Breast epithelium (tissue), 4 donors: ENCODE data around the gene MAPK1. TPM values are rescaled to one million over a fixed set of nuclear protein-coding genes. Genes with fewer than 3 reads are reported as not detected.

ENCODE experiments used
- DNase-seq, 2 donors: peaks; one replicate each; pipeline ENCODE4 v3.0.0-alpha.2; 2019; ENCODE audit warnings: low spot score in 2 of 2
- H3K27ac ChIP-seq, 2 donors: fragments of 200-600 bp; sonication (generic) in 1 of 2; one replicate each; pipeline ENCODE4 v1.5.1; 2016 to 2019; ENCODE audit warnings: mild to moderate bottlenecking in 1 of 2
- H3K27me3 ChIP-seq, 2 donors: fragments of 200-600 bp; sonication (generic) in 1 of 2; one replicate each; pipeline versions ENCODE4 v1.5.1 to v1.6.0; 2017 to 2019; ENCODE audit warnings: control low read depth in 1 of 2, mild to moderate bottlenecking in 1 of 2
- H3K36me3 ChIP-seq: fragments of 200-600 bp; one replicate; pipeline ENCODE4 v1.5.1; 2019
- H3K4me1 ChIP-seq, 2 donors: fragments of 200-600 bp; sonication (generic); one replicate each; pipeline ENCODE4 v1.5.1; 2016 to 2019; ENCODE audit warnings: control low read depth in 1 of 2
- H3K4me3 ChIP-seq, 3 donors: fragments of 200-600 bp; sonication (generic); 1 replicate in 2 of 3; 2 replicates in 1 of 3; pipeline ENCODE4 v1.5.1; 2016 to 2019; ENCODE audit warnings: mild to moderate bottlenecking in 3 of 3, moderate library complexity in 2 of 3
- H3K9me3 ChIP-seq, 2 donors: fragments of 200-600 bp; sonication (generic) in 1 of 2; one replicate each; pipeline ENCODE4 v1.5.1; 2016 to 2019; ENCODE audit warnings: control low read depth in 1 of 2
- CTCF ChIP-seq, 3 donors: fragments of 450-650 bp; IDR thresholded peaks; one replicate each; pipeline ENCODE4 v1.5.1; 2016 to 2017; ENCODE audit warnings: antibody characterized with exemption in 3 of 3, mild to moderate bottlenecking in 3 of 3, moderate library complexity in 3 of 3
- POLR2A ChIP-seq: fragments of 450-650 bp; IDR thresholded peaks from one replicate; pipeline ENCODE4 v1.6.1; 2016; ENCODE audit warnings: antibody characterized with exemption, mild to moderate bottlenecking, moderate library complexity
- POLR2AphosphoS5 ChIP-seq, 3 donors: sonication (generic); formaldehyde crosslinking; IDR thresholded peaks; one replicate each; pipeline ENCODE4 v1.6.1; 2017; ENCODE audit warnings: antibody characterized with exemption in 3 of 3
- intact Hi-C: fragments of 100-400 bp; cut with DNase I; formaldehyde crosslinking; loops from one replicate; pipeline ENCODE4 v1.15.1; 2023; ENCODE audit warnings: low total_unique reads
- total RNA-seq, 3 donors: library from RNA; depleted of rRNA; stranded (reverse); fragments of >200 nt; gene quantifications; one replicate each; pipeline ENCODE4 v1.1.0, GENCODE V29; 2016

The MAPK1 gene
- total RNA-seq, 3 donors from 2014 or later = 43.3 to 49.9 (median 44.0) TPM

- H3K4me3 ChIP-seq = no peak overlapping the region
- no peak for DNase-seq
- intact Hi-C loops = no loop called here
- no peaks in the 10 kb centered on the region for H3K9me3 ChIP-seq
- H3K36me3 ChIP-seq = no peaks in the 10 kb centered on the region
- H3K27ac ChIP-seq = no peak overlapping the region
- no peaks in the 10 kb centered on the region for H3K4me1 ChIP-seq
- no peaks in the 10 kb centered on the region for H3K27me3 ChIP-seq
- no peak for TF ChIP-seq POLR2AphosphoS5 (IDR thresholded peaks at IDR 0.05)
- no peak for TF ChIP-seq CTCF (IDR thresholded peaks at IDR 0.05)
- no peak for TF ChIP-seq POLR2A
These were observed 32.1 kb downstream of the MAPK1 start for GRCh38 chr22:21835378-21835777.

- no peaks in the 10 kb centered on the region for H3K36me3 ChIP-seq
- no peaks in the 10 kb centered on the region for H3K9me3 ChIP-seq
- no peak for TF ChIP-seq CTCF (IDR thresholded peaks at IDR 0.05)
- TF ChIP-seq POLR2A = no peak
- no peak for TF ChIP-seq POLR2AphosphoS5 (IDR thresholded peaks at IDR 0.05)
- intact Hi-C loops = no loop called here
- H3K27me3 ChIP-seq = no peaks in the 10 kb centered on the region
- no peaks in the 10 kb centered on the region for H3K4me1 ChIP-seq
- no peak overlapping the region for H3K27ac ChIP-seq
- no peak overlapping the region for H3K4me3 ChIP-seq
- DNase-seq = no peak
These were observed 32.6 kb downstream of the MAPK1 start for GRCh38 chr22:21834869-21835268.

GRCh38 chr22:21832291-21833290 lies 34.9 kb downstream of the MAPK1 start:
- H3K4me3 ChIP-seq = no peak overlapping the region
- no peaks in the 10 kb centered on the region for H3K27me3 ChIP-seq
- H3K9me3 ChIP-seq = no peaks in the 10 kb centered on the region
- TF ChIP-seq CTCF (IDR thresholded peaks at IDR 0.05) (no peak), POLR2A (no peak)
- H3K4me1 ChIP-seq = no peaks in the 10 kb centered on the region
- H3K36me3 ChIP-seq = no peaks in the 10 kb centered on the region
- intact Hi-C loops = no loop called here
- peak overlapping the region; percentile 5 to 33 for H3K27ac ChIP-seq
- no peak for DNase-seq

- Histone ChIP-seq H3K27me3 (no peaks in the 10 kb centered on the region), H3K36me3 (no peaks in the 10 kb centered on the region), H3K4me1 (no peaks in the 10 kb centered on the region), H3K4me3 (no peak overlapping the region), H3K9me3 (no peaks in the 10 kb centered on the region), H3K27ac (no peak overlapping the region)
- TF ChIP-seq CTCF (IDR thresholded peaks at IDR 0.05) = no peak
- TF ChIP-seq POLR2A = no peak
- TF ChIP-seq POLR2AphosphoS5 (IDR thresholded peaks at IDR 0.05) = no peak
- intact Hi-C loops = no loop called here
- no peak for DNase-seq
These were observed 37.9 kb downstream of the MAPK1 start for GRCh38 chr22:21829523-21829922.

- no peaks in the 10 kb centered on the region for H3K4me1 ChIP-seq
- H3K36me3 ChIP-seq = no peaks in the 10 kb centered on the region
- no peak for TF ChIP-seq POLR2AphosphoS5 (IDR thresholded peaks at IDR 0.05)
- TF ChIP-seq POLR2A = no peak
- TF ChIP-seq CTCF (IDR thresholded peaks at IDR 0.05) = no peak
- H3K9me3 ChIP-seq = no peaks in the 10 kb centered on the region
- DNase-seq = no peak
- intact Hi-C loops = no loop called here
- no peaks in the 10 kb centered on the region for H3K27me3 ChIP-seq
- no peak overlapping the region for H3K4me3 ChIP-seq
- H3K27ac ChIP-seq = no peak overlapping the region
These were observed 39.2 kb downstream of the MAPK1 start for GRCh38 chr22:21828268-21828638.
